HepG2 (cell line): Measurements from ENCODE around the gene GGNBP2. TPM values are rescaled to one million over a fixed set of nuclear protein-coding genes. Genes with fewer than 3 reads are reported as not detected.

Experiments used
- CHD4 ChIP-seq: fragments of 200-600 bp; sonication (generic); IDR thresholded peaks from 2 replicates; pipeline ENCODE4 v1.7.0; 2017; ENCODE audit warnings: mild to moderate bottlenecking, low read length, borderline replicate concordance
- FOXA1 ChIP-seq, 2 experiments: fragments of 450-650 bp in 1 of 2; sonication (generic) in 1 of 2; formaldehyde crosslinking in 1 of 2; IDR thresholded peaks; 2 replicates each; pipeline versions ENCODE4 v1.4.0 to v1.6.1; 2016 to 2020; ENCODE audit warnings: missing genetic modification reagents in 1 of 2
- GZF1 ChIP-seq: sonication (generic); formaldehyde crosslinking; IDR thresholded peaks from 2 replicates; pipeline ENCODE4 v1.5.1; 2020; ENCODE audit warnings: mild to moderate bottlenecking, missing genetic modification reagents
- HCFC1 ChIP-seq: fragments of 150-350 bp; IDR thresholded peaks from 2 replicates; pipeline ENCODE4 v1.6.1; 2014; ENCODE audit warnings: low read depth, low read length
- NRL ChIP-seq: sonication (generic); formaldehyde crosslinking; IDR thresholded peaks from 2 replicates; pipeline ENCODE4 v1.5.0; 2020; ENCODE audit warnings: missing genetic modification reagents, mild to moderate bottlenecking, moderate library complexity, borderline replicate concordance
- PHF8 ChIP-seq: sonication (generic); formaldehyde crosslinking; IDR thresholded peaks from 2 replicates; pipeline ENCODE4 v1.5.0; 2020; ENCODE audit warnings: missing genetic modification reagents
- TOPORS ChIP-seq: sonication (generic); formaldehyde crosslinking; IDR thresholded peaks from 2 replicates; pipeline ENCODE4 v1.8.0; 2023; ENCODE audit warnings: mild to moderate bottlenecking, missing genetic modification reagents
- ZFAT ChIP-seq: sonication (generic); formaldehyde crosslinking; conservative IDR thresholded peaks from 2 replicates; pipeline ENCODE4 v1.8.1; 2023; ENCODE audit warnings: missing genetic modification reagents, inconsistent platforms
- ZMYM2 ChIP-seq: sonication (generic); formaldehyde crosslinking; IDR thresholded peaks from 2 replicates; pipeline ENCODE4 v1.8.0; 2022; ENCODE audit warnings: mild to moderate bottlenecking, missing genetic modification reagents
- polyA plus RNA-seq, 8 experiments: library from polyadenylated mRNA; depleted of rRNA in 3 of 8; stranded (reverse) in 7 of 8; unstranded in 1 of 8; fragments of >200 nt; fragmentation: Illumina TruSeq in 4 of 8; extraction: Trizol in 4 of 8; gene quantifications; 2 replicates each; pipeline versions ENCODE4 v1.2.1 to v1.2.3, GENCODE V29; 2011 to 2016; ENCODE audit warnings: low read depth in 4 of 8, missing spikeins in 1 of 8, mixed read lengths in 1 of 8; ENCODE audit not compliant: insufficient read depth in 1 of 8
- total RNA-seq, 5 experiments: library from RNA; depleted of rRNA; stranded (reverse); fragments of >200 nt; fragmentation: Illumina TruSeq; extraction: Trizol; gene quantifications; 2 replicates each; pipeline ENCODE4 v1.2.3, GENCODE V29; 2016; ENCODE audit warnings: low read depth in 1 of 5
- TF ChIP-seq, protein P1 (sequence below): IDR thresholded peaks from 2 replicates; pipeline ENCODE4 v1.6.1; 2016; ENCODE audit warnings: low read depth, missing genetic modification reagents, missing compliant biosample characterization
- TF ChIP-seq, protein P2 (sequence below): sonication (generic); formaldehyde crosslinking; IDR thresholded peaks from 2 replicates; pipeline ENCODE4 v1.5.0; 2020; ENCODE audit warnings: mild to moderate bottlenecking, missing genetic modification reagents
- TF ChIP-seq, protein P3 (sequence below): sonication (generic); formaldehyde crosslinking; IDR thresholded peaks from 2 replicates; pipeline ENCODE4 v1.4.0; 2020; ENCODE audit warnings: missing genetic modification reagents, borderline replicate concordance
- TF ChIP-seq, protein P4 (sequence below): sonication (generic); formaldehyde crosslinking; IDR thresholded peaks from 2 replicates; pipeline ENCODE4 v1.5.0; 2020; ENCODE audit warnings: missing genetic modification reagents
- TF ChIP-seq, protein P5 (sequence below): sonication (generic); formaldehyde crosslinking; IDR thresholded peaks from 2 replicates; pipeline ENCODE4 v1.8.1; 2023; ENCODE audit warnings: mild to moderate bottlenecking, missing genetic modification reagents, borderline replicate concordance
- TF ChIP-seq, protein P6 (sequence below): sonication (generic); formaldehyde crosslinking; IDR thresholded peaks from 2 replicates; pipeline ENCODE4 v1.5.0; 2020; ENCODE audit warnings: missing genetic modification reagents

The GGNBP2 gene
- total and polyA plus RNA-seq, 2 of the 13 experiments (the other 11 are each of a cell fraction or from before 2014, with no cell fraction given): 53.3 to 84.2 TPM

DNA sequence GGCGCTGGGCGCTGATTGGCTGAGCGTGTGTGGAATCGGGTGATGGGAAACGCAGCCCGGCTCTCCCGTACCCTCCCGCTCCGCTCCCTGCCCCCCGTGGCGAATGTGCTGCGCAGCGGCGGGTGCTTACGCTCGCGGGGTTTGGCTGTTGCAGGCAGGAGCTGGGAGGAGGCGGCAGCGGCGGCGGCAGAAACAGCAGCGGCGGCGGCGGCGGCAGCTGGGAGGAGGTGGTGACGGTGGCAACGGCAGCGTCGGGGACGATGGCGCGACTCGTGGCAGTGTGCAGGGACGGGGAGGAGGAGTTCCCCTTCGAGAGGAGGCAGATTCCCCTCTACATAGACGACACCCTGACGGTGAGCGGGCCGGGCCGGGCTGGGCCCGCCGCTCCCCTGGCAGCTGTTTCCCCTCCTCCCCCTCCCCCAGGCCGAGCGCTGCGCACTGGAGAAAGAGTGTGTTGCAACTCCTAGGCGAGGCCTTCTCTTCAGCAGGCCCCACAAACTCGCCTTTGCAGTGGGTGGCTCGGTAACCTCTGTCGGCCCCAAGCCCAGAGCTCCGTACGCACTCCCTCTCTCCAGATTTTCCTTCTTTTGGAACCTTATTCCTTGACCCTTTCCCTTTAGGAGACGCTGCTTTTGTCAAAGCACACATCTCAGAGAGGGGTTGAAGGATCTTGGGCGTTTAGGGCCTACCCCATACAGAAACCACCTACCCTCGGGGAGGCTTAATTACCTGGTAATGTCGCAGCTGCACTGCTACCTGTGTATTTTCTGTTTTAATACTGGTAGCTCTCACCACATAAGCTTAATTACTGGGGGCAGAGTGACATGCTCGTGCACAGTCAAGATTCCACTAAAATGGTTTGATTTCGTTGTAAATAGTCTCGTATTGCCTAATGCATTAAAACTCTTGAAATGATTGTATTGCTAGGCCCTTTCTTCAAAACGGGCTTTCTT is 1.0 kb downstream of the GGNBP2 start (continued):
- TF ChIP-seq, protein P1, sequence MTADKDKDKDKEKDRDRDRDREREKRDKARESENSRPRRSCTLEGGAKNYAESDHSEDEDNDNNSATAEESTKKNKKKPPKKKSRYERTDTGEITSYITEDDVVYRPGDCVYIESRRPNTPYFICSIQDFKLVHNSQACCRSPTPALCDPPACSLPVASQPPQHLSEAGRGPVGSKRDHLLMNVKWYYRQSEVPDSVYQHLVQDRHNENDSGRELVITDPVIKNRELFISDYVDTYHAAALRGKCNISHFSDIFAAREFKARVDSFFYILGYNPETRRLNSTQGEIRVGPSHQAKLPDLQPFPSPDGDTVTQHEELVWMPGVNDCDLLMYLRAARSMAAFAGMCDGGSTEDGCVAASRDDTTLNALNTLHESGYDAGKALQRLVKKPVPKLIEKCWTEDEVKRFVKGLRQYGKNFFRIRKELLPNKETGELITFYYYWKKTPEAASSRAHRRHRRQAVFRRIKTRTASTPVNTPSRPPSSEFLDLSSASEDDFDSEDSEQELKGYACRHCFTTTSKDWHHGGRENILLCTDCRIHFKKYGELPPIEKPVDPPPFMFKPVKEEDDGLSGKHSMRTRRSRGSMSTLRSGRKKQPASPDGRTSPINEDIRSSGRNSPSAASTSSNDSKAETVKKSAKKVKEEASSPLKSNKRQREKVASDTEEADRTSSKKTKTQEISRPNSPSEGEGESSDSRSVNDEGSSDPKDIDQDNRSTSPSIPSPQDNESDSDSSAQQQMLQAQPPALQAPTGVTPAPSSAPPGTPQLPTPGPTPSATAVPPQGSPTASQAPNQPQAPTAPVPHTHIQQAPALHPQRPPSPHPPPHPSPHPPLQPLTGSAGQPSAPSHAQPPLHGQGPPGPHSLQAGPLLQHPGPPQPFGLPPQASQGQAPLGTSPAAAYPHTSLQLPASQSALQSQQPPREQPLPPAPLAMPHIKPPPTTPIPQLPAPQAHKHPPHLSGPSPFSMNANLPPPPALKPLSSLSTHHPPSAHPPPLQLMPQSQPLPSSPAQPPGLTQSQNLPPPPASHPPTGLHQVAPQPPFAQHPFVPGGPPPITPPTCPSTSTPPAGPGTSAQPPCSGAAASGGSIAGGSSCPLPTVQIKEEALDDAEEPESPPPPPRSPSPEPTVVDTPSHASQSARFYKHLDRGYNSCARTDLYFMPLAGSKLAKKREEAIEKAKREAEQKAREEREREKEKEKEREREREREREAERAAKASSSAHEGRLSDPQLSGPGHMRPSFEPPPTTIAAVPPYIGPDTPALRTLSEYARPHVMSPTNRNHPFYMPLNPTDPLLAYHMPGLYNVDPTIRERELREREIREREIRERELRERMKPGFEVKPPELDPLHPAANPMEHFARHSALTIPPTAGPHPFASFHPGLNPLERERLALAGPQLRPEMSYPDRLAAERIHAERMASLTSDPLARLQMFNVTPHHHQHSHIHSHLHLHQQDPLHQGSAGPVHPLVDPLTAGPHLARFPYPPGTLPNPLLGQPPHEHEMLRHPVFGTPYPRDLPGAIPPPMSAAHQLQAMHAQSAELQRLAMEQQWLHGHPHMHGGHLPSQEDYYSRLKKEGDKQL (CRISPR knock-in tag): no peak
- TF ChIP-seq GZF1 (CRISPR knock-in tag) (no peak), CHD4 (no peak), NRL (peak; percentile 87), ZFAT (CRISPR knock-in tag) (peak; percentile 99), HCFC1 (peak; percentile 68), FOXA1 (IDR thresholded peaks at IDR 0.05) (no peak), FOXA1 (CRISPR knock-in tag; IDR thresholded peaks at IDR 0.05) (peak; percentile 22; the same call in 1 of the 2 replicates), TOPORS (peak; percentile 68; the same call in 1 of the 2 replicates), PHF8 (CRISPR knock-in tag) (peak; percentile 70), ZMYM2 (CRISPR knock-in tag) (no peak)
- TF ChIP-seq, protein P2, sequence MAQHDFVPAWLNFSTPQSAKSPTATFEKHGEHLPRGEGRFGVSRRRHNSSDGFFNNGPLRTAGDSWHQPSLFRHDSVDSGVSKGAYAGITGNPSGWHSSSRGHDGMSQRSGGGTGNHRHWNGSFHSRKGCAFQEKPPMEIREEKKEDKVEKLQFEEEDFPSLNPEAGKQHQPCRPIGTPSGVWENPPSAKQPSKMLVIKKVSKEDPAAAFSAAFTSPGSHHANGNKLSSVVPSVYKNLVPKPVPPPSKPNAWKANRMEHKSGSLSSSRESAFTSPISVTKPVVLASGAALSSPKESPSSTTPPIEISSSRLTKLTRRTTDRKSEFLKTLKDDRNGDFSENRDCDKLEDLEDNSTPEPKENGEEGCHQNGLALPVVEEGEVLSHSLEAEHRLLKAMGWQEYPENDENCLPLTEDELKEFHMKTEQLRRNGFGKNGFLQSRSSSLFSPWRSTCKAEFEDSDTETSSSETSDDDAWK (CRISPR knock-in tag): no peak
- TF ChIP-seq, protein P3, sequence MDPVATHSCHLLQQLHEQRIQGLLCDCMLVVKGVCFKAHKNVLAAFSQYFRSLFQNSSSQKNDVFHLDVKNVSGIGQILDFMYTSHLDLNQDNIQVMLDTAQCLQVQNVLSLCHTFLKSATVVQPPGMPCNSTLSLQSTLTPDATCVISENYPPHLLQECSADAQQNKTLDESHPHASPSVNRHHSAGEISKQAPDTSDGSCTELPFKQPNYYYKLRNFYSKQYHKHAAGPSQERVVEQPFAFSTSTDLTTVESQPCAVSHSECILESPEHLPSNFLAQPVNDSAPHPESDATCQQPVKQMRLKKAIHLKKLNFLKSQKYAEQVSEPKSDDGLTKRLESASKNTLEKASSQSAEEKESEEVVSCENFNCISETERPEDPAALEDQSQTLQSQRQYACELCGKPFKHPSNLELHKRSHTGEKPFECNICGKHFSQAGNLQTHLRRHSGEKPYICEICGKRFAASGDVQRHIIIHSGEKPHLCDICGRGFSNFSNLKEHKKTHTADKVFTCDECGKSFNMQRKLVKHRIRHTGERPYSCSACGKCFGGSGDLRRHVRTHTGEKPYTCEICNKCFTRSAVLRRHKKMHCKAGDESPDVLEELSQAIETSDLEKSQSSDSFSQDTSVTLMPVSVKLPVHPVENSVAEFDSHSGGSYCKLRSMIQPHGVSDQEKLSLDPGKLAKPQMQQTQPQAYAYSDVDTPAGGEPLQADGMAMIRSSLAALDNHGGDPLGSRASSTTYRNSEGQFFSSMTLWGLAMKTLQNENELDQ (CRISPR knock-in tag): 0 out of 2 replicates have a peak, but pooled peaks have one; percentile 40
- TF ChIP-seq, protein P4, sequence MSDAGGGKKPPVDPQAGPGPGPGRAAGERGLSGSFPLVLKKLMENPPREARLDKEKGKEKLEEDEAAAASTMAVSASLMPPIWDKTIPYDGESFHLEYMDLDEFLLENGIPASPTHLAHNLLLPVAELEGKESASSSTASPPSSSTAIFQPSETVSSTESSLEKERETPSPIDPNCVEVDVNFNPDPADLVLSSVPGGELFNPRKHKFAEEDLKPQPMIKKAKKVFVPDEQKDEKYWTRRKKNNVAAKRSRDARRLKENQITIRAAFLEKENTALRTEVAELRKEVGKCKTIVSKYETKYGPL: no peak
- TF ChIP-seq, protein P5, sequence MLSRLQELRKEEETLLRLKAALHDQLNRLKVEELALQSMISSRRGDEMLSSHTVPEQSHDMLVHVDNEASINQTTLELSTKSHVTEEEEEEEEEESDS (CRISPR knock-in tag): peak; percentile 21; the same call in 1 of the 2 replicates
- TF ChIP-seq, protein P6, sequence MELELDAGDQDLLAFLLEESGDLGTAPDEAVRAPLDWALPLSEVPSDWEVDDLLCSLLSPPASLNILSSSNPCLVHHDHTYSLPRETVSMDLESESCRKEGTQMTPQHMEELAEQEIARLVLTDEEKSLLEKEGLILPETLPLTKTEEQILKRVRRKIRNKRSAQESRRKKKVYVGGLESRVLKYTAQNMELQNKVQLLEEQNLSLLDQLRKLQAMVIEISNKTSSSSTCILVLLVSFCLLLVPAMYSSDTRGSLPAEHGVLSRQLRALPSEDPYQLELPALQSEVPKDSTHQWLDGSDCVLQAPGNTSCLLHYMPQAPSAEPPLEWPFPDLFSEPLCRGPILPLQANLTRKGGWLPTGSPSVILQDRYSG (CRISPR knock-in tag): no peak
